NCI-H1105 treated with DMSO at 0.1 percent for 48 hours (cell line): ENCODE data around the gene HNRNPM.
"Not testable (repeated sequence)": the region's sequence is repeated elsewhere in the genome, so short reads cannot be mapped to it uniquely, and the experiment has no call there.

Source experiments
- DNase-seq: peaks from one replicate; lab custom pipeline; 2025; lab: John Stamatoyannopoulos, UW

HNRNPM gene

GRCh38 chr19:8511573-8512101 is 66.9 kb downstream of the HNRNPM start:
- no peak for DNase-seq

- no peak for DNase-seq
Measured at GRCh38 chr19:8512115-8512967, 67.6 kb downstream of the HNRNPM start.

GRCh38 chr19:8513036-8513686 is 68.4 kb downstream of the HNRNPM start:
- no peak for DNase-seq

- DNase-seq, result peak; percentile 91
Measured at GRCh38 chr19:8513687-8514504, 69.1 kb downstream of the HNRNPM start, which contains the start of gene ZNF414. TSS of gene ZNF414 (minus strand) at chr19:8514167. CDS start at chr19:8514046, 121 bp downstream.

- not testable (repeated sequence) for DNase-seq
Measured at GRCh38 chr19:8514505-8515009, 69.8 kb downstream of the HNRNPM start.

GRCh38 chr19:8515317-8515716 is 70.5 kb downstream of the HNRNPM start:
- DNase-seq, result no peak

GRCh38 chr19:8517551-8518442 is 73.0 kb downstream of the HNRNPM start:
- no peak for DNase-seq

- DNase-seq, result no peak
Measured at GRCh38 chr19:8518536-8518935, 73.8 kb downstream of the HNRNPM start.

GRCh38 chr19:8519388-8519787 is 74.6 kb downstream of the HNRNPM start:
- DNase-seq, result no peak

GRCh38 chr19:8525401-8525684 is 80.6 kb downstream of the HNRNPM start:
- DNase-seq, result no peak

- DNase-seq, result peak; percentile 70
Measured at GRCh38 chr19:8526345-8527091, 81.7 kb downstream of the HNRNPM start.

- no peak for DNase-seq
Measured at GRCh38 chr19:8528500-8528899, 83.7 kb downstream of the HNRNPM start.

- DNase-seq, result no peak
Measured at GRCh38 chr19:8529369-8530006, 84.7 kb downstream of the HNRNPM start.

- DNase-seq, result no peak
Measured at GRCh38 chr19:8530061-8530679, 85.4 kb downstream of the HNRNPM start.

GRCh38 chr19:8531470-8531869 is 86.7 kb downstream of the HNRNPM start:
- no peak for DNase-seq

- DNase-seq, result no peak
Measured at GRCh38 chr19:8532225-8532624, 87.5 kb downstream of the HNRNPM start.

- no peak for DNase-seq
Measured at GRCh38 chr19:8536282-8536681, 91.5 kb downstream of the HNRNPM start.

GRCh38 chr19:8537099-8537498 is 92.3 kb downstream of the HNRNPM start:
- DNase-seq, result no peak
